GM21447 (cell line): ENCODE results near the gene ACAP3.

Experiments
- ATAC-seq: cut with Tn5 transposase; IDR thresholded peaks from one replicate; pipeline ENCODE4 v1.9.1; 2021; ENCODE audit not compliant: unreplicated experiment

Gene ACAP3

DNA sequence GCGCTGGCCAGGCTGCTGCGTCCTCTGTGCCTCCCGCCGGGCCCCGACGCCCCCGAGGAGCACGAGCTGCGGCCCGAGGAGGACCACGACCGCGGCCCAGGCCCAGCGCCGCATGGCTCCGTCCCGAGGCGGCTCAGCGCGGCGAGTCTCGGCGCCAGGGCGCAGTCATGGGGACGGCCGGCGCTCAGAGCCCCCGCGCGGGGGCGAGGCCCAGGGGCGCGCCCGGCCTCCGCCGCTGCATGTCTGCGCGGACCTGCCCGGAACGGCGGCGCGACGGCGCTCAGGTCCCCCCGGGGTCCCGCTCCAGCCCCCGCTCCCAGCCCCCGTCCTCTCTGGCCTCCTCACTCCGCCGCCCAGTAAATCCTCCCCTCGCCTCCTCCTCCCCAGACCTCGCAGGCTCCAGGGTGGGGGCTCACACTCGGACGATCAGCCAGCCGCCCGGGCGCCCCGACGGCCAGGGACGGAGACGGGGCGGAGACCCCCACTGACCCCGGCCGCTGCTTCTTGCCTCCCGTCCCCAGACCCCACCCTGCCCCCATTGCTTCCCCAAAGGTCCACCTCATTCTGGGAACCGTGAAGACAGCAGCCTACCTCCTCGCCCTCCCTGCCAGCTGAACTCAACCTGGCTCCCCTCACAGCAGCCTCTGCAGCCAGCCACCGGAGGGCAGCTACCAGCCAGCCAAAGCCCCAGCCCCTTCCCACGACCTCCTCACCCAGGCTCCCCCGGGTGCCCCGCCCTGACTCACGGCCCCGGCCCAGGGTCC is 61.0 kb downstream of the ACAP3 start, which contains the start of gene C1QTNF12:
C1QTNF12 (minus strand) TSS at position 146 of the 764 bp plus-strand sequence; CDS start at position 114, 32 bp downstream.
- ATAC-seq = no peak

DNA sequence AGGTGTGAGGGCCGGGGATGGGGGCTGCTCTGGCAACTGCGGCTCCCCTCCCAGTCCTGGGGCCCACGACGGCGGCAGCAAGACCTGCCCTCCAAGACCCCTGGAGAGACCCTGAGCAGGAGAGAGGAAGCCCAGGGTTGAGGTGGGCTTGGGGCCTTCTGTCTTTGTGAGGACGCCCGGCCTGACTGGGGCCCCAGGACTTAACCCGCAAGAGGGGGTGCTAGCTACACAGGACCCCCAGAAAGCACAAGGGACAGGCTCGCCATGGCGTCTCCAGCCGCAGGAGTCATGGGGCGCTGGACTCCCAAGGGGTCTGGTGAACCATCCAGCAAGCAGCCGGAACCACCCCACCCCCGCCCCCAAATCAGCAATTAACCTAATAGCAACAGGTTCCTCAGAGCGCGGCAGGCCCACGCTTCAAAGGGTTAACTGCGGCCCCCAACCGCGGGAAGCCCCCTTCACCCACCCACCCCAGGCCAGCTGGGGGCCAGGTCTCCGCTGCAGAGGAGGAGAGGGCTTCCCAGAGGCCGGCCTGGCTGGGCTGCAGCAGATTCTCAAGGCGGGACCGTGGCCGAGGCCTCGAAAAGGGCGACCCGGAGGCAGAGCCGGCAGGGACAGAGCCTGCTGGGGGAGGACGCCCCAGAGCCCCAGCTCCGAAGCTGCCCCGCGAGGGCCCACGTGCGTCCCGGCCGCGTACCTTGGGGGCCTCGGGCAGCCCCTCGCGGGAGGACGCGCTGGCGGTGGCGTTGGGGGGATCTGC is 61.7 kb downstream of the ACAP3 start:
- no peak for ATAC-seq

DNA sequence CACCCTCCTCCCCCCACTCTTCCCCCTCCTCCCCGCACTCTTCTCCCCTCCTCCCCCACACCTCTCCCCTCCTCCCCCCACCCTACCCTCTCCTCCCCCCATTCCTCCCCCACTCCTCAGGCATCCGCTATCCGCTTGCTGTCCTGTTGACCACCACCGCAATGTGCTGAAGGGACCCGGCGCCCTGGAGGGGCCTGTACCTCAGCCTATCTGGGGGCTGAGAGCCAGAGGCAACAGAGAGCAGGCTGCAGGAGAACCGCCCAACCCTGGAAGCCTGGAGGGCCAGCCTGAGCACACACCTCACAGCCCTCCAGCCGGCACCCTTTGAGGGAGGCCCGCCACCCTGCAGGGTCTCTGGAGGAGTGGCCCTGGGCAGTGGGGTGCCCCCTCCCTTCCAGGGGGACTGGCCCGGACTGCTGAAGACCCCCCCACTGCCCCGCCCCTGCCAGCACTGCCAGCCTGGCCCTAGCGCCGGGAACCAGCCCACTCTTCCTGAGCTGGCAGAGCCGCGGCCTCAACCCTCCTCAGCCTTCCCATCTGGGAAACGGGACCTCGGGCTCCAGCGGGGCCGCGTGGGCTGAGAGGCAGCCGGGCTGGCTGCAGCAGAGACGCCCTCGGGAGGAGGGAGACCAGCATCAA is 62.4 kb downstream of the ACAP3 start:
- no peak for ATAC-seq

DNA sequence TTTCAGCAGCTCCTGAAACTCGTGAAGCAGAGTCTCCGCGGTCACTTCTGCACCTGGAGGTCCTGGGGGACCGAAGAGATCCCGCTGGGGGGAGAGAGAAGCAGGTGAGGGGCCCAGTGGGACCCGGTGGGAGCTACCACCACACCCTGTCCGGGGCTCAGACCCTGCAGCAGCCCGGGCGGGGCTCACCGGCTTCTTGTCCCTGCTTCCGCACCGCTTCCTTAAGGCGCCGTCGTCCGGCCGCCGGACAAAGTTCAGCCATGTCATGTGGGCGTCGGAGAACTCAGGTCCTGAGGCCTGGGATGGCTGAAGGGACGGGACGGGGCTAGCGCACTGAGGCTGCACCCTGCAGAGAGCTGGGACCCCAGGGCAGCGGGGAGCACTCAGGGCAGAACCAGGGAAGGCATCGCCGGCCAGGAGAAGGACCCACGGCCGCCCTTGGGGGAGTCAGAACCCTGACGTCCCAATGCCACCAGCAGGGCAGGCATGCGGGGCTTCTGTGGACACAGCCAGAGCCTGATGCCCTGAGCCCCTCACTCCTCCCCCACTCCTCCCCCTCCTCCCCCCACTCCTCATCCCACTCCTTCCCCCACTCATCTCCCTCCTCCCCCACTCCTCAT is 63.4 kb downstream of the ACAP3 start:
- no peak for ATAC-seq

DNA sequence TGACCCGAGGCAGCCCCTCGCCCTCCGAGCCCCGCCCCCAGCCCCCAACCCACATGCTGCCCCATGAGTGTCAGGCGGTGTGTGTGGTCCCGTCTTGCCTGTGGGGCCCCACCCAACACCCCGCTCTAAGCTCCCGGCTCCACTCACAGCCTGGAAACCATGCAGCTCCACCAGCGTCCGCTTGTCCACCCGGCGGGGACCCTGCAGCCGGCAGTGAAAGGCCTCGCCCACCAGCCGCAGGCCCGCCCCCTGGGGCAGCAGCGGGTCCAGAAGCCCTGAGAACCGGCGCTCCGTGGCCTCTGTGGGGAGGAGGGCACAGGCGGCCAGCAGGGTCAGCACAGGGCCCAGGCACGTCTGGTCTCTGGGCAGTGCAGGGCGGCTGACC is 63.9 kb downstream of the ACAP3 start:
- ATAC-seq = no peak

DNA sequence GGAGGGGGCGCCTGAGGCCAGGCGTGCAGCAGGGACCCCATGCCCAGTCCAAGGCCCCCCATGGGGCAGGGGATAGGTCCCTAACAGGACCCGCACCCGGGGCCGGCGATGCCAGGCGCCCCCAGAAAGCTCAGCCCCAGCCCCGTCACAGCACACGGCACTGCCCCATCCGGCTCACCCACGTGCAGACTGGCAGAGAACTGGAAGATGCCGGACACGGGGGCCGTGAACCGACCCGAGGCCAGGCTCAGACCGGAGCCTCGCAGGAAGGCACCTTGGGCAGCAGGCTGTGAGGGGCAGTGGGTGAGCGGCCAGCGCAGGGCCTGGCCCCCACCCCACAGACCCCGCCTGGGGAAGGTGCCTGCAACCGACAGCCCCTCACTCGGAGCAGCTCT is 64.5 kb downstream of the ACAP3 start:
- no peak for ATAC-seq

DNA sequence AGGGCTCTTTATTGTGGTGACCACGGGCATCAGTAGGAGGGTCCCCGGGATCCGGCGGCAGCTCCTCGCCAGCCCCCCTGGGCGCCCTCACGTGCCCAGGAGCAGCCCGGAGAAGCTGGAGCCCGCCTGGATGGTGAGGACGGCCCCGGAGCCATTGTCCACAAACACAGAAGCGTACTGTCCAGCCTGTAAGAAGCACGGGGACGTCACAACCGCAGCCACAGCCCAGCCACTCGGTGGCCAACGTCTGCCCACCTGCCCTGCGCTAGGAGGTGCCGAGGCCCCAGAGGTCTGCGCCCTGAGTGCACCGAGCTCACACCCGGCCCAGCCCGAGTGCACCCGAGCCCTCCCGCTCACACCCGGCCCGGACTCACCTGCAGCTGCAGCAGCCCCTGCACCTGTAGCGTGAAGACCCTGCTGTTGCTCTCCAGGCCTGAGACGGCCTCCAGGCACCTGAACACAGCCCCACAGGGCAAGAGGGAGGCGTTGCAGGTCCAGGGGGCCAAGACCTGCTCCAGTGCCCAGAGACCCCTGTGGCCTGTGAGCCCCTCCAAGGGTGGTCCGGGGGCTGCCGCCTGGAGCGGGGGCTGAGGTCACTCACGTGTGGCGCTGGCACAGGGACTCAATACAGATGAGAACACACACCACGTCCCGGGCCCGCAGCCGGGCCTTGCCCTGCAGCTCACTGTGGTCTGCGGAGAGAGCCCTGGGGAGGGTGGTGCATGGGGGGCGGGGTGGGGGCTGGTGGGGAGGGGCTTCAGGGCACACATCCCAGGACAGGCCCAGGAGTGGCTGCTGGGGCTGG is 65.1 kb downstream of the ACAP3 start:
- no peak for ATAC-seq
